DOHH2 (cell line): ENCODE measurements around the gene NEK1.

Experiments used
- H3F3A ChIP-seq: fragments of 200-600 bp; sonication (generic), shearing (Covaris generic); 2 replicates; pipeline ENCODE4 v1.6.0; 2016; ENCODE audit warnings: antibody characterized with exemption, mild to moderate bottlenecking; ENCODE audit not compliant: control insufficient read depth, insufficient read depth
- H3K27ac ChIP-seq: fragments of 200-600 bp; sonication (generic); 2 replicates; pipeline ENCODE4 v1.5.1; 2014; ENCODE audit warnings: low read depth, mild to moderate bottlenecking, low read length, moderate library complexity
- H3K27me3 ChIP-seq: fragments of 200-600 bp; sonication (generic); 2 replicates; pipeline ENCODE4 v1.6.1; 2014; ENCODE audit warnings: mild to moderate bottlenecking, low read length, mixed read lengths; ENCODE audit not compliant: control insufficient read depth
- H3K36me3 ChIP-seq: fragments of 200-600 bp; sonication (generic); 2 replicates; pipeline ENCODE4 v1.6.1; 2014; ENCODE audit warnings: mild to moderate bottlenecking, low read length, moderate library complexity, mixed read lengths; ENCODE audit not compliant: control insufficient read depth
- H3K4me1 ChIP-seq: fragments of 200-600 bp; sonication (generic); 2 replicates; pipeline ENCODE4 v1.6.1; 2014; ENCODE audit warnings: mild to moderate bottlenecking, low read length, mixed read lengths; ENCODE audit not compliant: control insufficient read depth
- H3K4me2 ChIP-seq: fragments of 200-600 bp; sonication (generic); 2 replicates; pipeline ENCODE4 v1.6.0; 2014; ENCODE audit warnings: mild to moderate bottlenecking, low read length, moderate library complexity
- H3K4me3 ChIP-seq: fragments of 200-600 bp; sonication (generic); 2 replicates; pipeline ENCODE4 v1.5.1; 2014; ENCODE audit warnings: mild to moderate bottlenecking, low read length, mixed read lengths
- H3K79me2 ChIP-seq: fragments of 200-600 bp; sonication (generic); 2 replicates; pipeline ENCODE4 v1.6.1; 2014; ENCODE audit warnings: mild to moderate bottlenecking, low read length, mixed read lengths; ENCODE audit not compliant: control insufficient read depth
- H3K9me2 ChIP-seq: fragments of 200-600 bp; sonication (generic); replicated peaks from 2 replicates; pipeline ENCODE4 v1.6.1; 2014; ENCODE audit warnings: mild to moderate bottlenecking, low read length, mixed read lengths; ENCODE audit not compliant: control insufficient read depth
- H3K9me3 ChIP-seq: fragments of 200-600 bp; sonication (generic); 2 replicates; pipeline ENCODE4 v1.6.1; 2014; ENCODE audit warnings: antibody characterized with exemption, low read length, mixed read lengths; ENCODE audit not compliant: control insufficient read depth, insufficient read depth
- H4K20me1 ChIP-seq: fragments of 200-600 bp; sonication (generic); 2 replicates; pipeline ENCODE4 v1.6.0; 2014; ENCODE audit warnings: low read depth, mild to moderate bottlenecking, antibody characterized with exemption, low read length, moderate library complexity; ENCODE audit not compliant: control insufficient read depth, insufficient read depth
- EZH2phosphoT487 ChIP-seq: fragments of 200-600 bp; sonication (generic); IDR thresholded peaks from 2 replicates; pipeline ENCODE4 v1.6.1; 2017; ENCODE audit warnings: borderline replicate concordance, mild to moderate bottlenecking, antibody characterized with exemption, low read length, moderate library complexity, mixed read lengths
- TF ChIP-seq, protein P1 (sequence below): fragments of 200-600 bp; sonication (generic); IDR thresholded peaks from one replicate; pipeline ENCODE4 v1.5.1; 2014; ENCODE audit warnings: antibody characterized with exemption, mild to moderate bottlenecking, low read depth, low read length; ENCODE audit not compliant: poor library complexity, severe bottlenecking

The NEK1 gene, protein sequence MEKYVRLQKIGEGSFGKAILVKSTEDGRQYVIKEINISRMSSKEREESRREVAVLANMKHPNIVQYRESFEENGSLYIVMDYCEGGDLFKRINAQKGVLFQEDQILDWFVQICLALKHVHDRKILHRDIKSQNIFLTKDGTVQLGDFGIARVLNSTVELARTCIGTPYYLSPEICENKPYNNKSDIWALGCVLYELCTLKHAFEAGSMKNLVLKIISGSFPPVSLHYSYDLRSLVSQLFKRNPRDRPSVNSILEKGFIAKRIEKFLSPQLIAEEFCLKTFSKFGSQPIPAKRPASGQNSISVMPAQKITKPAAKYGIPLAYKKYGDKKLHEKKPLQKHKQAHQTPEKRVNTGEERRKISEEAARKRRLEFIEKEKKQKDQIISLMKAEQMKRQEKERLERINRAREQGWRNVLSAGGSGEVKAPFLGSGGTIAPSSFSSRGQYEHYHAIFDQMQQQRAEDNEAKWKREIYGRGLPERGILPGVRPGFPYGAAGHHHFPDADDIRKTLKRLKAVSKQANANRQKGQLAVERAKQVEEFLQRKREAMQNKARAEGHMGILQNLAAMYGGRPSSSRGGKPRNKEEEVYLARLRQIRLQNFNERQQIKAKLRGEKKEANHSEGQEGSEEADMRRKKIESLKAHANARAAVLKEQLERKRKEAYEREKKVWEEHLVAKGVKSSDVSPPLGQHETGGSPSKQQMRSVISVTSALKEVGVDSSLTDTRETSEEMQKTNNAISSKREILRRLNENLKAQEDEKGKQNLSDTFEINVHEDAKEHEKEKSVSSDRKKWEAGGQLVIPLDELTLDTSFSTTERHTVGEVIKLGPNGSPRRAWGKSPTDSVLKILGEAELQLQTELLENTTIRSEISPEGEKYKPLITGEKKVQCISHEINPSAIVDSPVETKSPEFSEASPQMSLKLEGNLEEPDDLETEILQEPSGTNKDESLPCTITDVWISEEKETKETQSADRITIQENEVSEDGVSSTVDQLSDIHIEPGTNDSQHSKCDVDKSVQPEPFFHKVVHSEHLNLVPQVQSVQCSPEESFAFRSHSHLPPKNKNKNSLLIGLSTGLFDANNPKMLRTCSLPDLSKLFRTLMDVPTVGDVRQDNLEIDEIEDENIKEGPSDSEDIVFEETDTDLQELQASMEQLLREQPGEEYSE (N-terminal part only)

DNA sequence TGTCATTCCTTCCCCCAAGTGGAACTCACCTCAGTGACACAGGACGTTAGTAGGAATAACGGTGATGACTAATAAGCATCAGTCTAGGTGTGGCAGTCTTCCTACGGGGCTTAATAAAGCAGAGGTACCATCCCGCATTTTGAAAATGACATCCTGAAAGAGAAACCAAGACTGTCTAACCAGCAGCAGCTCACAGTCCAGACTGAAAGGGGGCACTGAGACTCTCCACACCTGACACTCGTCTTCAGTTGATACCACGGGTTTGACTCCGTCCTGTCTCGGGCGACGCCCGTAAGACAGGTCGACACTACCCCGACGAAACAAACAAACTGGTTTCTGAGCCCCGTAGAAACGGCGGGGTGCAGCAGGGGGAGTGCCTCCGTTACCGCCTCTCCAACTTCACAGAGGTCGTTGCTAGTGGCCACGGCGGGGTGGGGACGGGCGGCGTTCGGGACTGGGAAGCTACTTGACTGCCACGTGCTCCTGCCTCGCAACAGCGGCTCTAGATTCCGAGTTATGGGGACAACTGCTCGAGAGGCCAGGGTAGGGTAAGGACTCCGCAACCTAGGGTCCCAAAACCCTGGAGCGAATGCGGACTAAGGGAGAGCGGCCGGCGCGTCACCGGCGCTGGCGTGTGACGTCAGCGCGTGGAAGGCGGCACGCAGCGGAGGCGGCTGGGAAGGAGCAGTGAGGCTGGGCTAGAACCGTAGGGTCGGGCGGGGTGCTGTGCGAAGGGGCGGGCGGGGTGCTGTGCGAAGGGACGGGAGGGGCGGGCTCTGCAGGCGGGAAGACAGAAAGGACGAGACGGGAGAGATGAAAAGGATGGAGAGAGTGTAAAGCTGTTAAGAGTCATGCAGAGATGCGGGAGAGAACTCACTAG lies at the start of gene NEK1:
Gene NEK1, minus strand, starts transcription at position 593 of the 880 bp plus-strand sequence. CDS start 9,953 bp downstream, outside the sequence.
- Histone ChIP-seq H3K27ac (peak within 1 kb of the TSS; percentile 78), H3K4me1 (peaks cover 34% of the 10 kb centered on the region), H3F3A (peaks cover 16% of the 10 kb centered on the region), H3K9me3 (no peaks in the 10 kb centered on the region), H3K27me3 (no peaks in the 10 kb centered on the region), H3K9me2 (no peaks in the 10 kb centered on the region), H4K20me1 (no peaks in the 10 kb centered on the region), H3K36me3 (peaks cover 6% of the 10 kb centered on the region; the same call in 1 of the 2 replicates), H3K79me2 (peaks cover 27% of the 10 kb centered on the region), H3K4me3 (peak within 1 kb of the TSS; percentile 98), H3K4me2 (peak within 1 kb of the TSS; percentile 99)
- TF ChIP-seq EZH2phosphoT487: no peak
- TF ChIP-seq, protein P1, sequence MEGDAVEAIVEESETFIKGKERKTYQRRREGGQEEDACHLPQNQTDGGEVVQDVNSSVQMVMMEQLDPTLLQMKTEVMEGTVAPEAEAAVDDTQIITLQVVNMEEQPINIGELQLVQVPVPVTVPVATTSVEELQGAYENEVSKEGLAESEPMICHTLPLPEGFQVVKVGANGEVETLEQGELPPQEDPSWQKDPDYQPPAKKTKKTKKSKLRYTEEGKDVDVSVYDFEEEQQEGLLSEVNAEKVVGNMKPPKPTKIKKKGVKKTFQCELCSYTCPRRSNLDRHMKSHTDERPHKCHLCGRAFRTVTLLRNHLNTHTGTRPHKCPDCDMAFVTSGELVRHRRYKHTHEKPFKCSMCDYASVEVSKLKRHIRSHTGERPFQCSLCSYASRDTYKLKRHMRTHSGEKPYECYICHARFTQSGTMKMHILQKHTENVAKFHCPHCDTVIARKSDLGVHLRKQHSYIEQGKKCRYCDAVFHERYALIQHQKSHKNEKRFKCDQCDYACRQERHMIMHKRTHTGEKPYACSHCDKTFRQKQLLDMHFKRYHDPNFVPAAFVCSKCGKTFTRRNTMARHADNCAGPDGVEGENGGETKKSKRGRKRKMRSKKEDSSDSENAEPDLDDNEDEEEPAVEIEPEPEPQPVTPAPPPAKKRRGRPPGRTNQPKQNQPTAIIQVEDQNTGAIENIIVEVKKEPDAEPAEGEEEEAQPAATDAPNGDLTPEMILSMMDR: no peak

DNA sequence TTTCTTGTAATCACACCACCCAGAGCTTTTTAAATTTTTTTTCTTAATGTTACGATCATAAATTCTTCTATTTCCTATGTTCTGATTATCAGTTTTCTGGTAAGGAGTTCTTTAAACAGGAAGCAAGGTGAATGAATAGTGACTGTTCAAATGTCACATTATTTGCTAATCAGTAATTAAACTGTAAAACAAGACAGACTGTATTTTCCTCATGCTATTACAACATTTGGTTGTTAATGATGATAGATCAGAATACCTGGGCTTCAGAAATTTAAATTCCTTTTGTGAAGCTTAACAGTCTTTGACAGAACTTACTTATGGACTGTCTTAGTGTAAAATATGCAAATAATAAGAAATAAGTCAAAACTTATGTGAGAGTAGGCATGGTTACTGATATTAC lies 49.4 kb upstream of the NEK1 start:
- H3F3A ChIP-seq: peaks cover 17% of the 10 kb centered on the region
- peaks cover 12% of the 10 kb centered on the region for H3K36me3 ChIP-seq
- peaks cover 72% of the 10 kb centered on the region for H3K79me2 ChIP-seq
- H3K4me3 ChIP-seq: no peak overlapping the region
- H3K4me2 ChIP-seq: no peak overlapping the region
- no peaks in the 10 kb centered on the region for H3K9me3 ChIP-seq
- H3K27me3 ChIP-seq: no peaks in the 10 kb centered on the region
- no peak overlapping the region for H3K27ac ChIP-seq
- H3K4me1 ChIP-seq: peaks cover 37% of the 10 kb centered on the region
- H4K20me1 ChIP-seq: no peaks in the 10 kb centered on the region
- TF ChIP-seq EZH2phosphoT487: no peak
- TF ChIP-seq, protein P1: no peak
- H3K9me2 ChIP-seq: no peaks in the 10 kb centered on the region

DNA sequence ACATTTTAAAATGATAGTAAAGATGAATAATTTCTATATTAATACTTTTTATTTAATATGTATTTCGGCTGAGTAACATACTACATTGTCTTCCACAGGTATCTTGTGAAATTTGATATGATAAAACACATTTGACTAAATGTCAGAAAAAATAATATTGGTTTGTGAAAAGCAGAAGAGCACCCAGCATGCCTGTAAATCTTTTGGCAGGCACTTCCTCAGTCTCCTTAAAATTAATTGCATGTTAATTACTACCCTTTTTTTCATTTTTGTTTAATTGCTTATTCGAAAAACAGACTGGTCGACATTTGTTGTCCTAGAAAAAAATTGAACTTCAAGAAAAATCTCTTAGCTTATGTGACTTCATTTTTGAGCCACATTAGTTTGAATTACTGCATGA lies 48.5 kb upstream of the NEK1 start:
- Histone ChIP-seq H3K9me2 (no peaks in the 10 kb centered on the region), H4K20me1 (no peaks in the 10 kb centered on the region), H3K4me3 (peak overlapping the region; percentile 77), H3K9me3 (no peaks in the 10 kb centered on the region), H3K27ac (peak overlapping the region; percentile 81), H3K4me2 (peak overlapping the region; percentile 96), H3K27me3 (no peaks in the 10 kb centered on the region), H3F3A (peaks cover 17% of the 10 kb centered on the region), H3K79me2 (peaks cover 73% of the 10 kb centered on the region), H3K36me3 (peaks cover 4% of the 10 kb centered on the region), H3K4me1 (peaks cover 37% of the 10 kb centered on the region)
- TF ChIP-seq, protein P1: no peak
- TF ChIP-seq EZH2phosphoT487: no peak
